Uterus (tissue), 2 donors: Measurements from ENCODE around the gene PDGFB.

ENCODE experiments used
- CTCF ChIP-seq, 4 experiments: fragments of 200-600 bp in 2 of 4; fragments of 450-650 bp in 2 of 4; sonication (generic) in 2 of 4; IDR thresholded peaks; one replicate each; pipeline ENCODE4 v1.5.1; 2016 to 2019; ENCODE audit warnings: antibody characterized with exemption in 4 of 4, mild to moderate bottlenecking in 2 of 4, moderate library complexity in 1 of 4
- POLR2A ChIP-seq, 2 donors: fragments of 450-650 bp; IDR thresholded peaks; one replicate each; pipeline ENCODE4 v1.6.1; 2016; ENCODE audit warnings: antibody characterized with exemption in 2 of 2, mild to moderate bottlenecking in 1 of 2, moderate library complexity in 1 of 2

GRCh38 chr22:39227542-39228272 lies 17.1 kb downstream of the PDGFB start:
- TF ChIP-seq POLR2A (IDR thresholded peaks at IDR 0.05) (no peak), CTCF (IDR thresholded peaks at IDR 0.05) (no peak)
